Fibroblast of skin of back (primary cell): ENCODE data around the gene VAMP7.
"Not testable (repeated sequence)": the region's sequence is repeated elsewhere in the genome, so short reads cannot be mapped to it uniquely, and the experiment has no call there.

Source experiments
- DNase-seq: peaks from one replicate; pipeline ENCODE4 v3.0.0-alpha.2; 2013

Gene VAMP7

DNA sequence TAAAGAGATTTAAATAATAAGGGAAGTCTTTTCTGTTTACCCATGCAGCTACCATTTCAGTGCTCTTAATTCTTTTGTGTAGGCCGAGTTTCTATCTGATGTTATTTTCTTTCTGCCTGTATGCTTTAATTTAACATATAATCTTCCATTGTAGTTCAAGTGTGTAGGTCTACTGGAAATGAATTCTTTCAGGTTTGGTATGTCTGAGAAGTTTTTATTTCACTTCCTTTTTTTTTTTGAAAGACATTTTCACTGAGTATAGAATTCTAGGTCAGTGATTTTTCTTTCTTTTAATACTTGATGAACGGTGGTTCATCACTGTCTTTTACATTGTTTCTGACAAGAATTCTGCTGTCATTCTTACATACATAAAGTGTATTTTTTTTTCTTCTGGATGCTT lies 42.1 kb downstream of the VAMP7 start:
- DNase-seq = no peak

DNA sequence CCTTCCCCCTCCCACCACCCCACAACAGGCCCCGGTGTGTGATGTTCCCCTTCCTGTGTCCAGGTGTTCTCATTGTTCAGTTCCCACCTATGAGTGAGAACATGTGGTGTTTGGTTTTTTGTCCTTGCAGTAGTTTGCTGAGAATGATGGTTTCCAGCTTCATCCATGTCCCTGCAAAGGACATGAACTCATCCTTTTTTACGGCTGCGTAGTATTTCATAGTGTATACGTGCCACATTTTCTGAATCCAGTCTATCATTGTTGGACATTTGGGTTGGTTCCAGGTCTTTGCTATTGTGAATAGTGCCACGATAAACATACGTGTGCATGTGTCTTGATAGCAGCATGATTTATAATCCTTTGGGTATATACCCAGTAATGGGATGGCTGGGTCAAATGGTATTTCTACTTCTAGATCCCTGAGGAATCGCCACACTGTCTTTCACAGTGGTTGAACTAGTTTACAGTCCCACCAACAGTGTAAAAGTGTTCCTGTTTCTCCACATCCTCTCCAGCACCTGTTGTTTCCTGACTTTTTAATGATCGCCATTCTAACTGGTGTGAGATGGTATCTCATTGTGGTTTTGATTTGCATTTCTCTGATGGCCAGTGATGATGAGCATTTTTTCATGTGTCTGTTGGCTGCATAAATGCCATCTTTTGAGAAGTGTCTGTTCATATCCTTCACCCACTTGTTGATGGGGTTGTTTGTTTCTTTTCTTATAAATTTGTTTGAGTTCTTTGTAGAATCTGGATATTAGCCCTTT lies 49.9 kb downstream of the VAMP7 start:
- DNase-seq = not testable (repeated sequence)

DNA sequence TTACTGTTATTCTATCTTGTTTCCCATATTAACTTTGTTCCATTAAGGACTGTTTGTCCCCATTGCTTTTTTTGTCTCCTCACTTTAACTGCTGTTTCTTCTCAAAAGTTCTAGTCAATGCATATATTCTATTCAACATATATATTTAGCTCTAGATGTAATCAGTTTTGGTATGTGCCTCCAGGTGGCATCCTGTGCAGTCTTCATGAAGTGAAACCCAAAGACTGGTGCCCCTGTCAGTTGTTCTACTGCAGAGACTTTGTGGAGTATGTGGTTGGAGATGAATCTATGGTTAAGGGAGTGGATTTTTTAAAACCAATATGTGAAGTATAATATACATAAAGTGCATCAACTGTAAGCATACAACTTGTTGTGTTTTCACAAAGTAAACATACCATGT lies 57.0 kb downstream of the VAMP7 start:
- DNase-seq = no peak

DNA sequence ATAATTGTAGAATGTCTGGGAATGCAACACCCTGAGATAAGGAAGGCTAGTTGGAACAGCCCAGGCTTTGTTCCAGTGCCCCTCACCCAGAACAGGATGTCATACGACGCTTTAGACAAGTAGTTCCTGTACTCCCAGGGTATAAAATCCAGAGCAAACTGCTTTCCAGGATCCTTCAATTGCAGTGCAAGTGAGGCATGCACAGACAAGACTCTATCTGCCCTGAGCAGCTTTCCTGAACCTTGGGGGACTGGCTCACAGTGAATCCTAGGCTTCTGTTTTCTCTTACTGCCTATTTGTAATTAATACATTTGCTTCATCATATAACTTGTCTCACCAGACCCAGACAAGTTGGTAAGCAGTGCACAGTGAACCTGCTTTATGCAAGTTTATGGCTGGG lies 68.0 kb downstream of the VAMP7 start:
- no peak for DNase-seq

DNA sequence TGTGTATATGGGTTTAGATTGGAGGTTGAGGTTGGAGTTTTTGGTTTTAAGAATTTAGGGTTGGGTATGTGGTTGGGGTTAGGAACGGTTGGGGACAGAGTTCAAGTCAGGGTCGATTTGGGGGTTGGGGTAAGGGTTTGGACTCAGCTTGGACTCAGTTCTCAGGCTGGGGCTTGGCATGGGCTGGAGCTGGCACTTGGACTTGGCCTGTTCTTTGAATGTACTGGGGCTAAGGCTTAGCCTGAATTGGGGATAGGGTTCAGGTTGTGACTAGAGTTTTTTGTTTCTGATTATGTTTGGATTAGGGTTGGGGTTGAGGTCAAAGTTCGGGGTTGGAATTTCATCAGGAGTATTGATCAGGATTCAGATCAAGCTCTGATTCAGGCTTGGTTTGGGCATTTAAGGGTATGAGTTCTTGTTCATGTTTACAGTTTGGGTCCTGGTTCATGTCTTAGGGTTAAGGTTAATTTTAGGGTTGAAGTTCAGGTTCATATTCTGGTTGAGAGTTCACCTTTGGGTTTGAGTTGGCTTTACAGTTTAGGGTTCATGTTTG lies 70.2 kb downstream of the VAMP7 start:
- DNase-seq = no peak

DNA sequence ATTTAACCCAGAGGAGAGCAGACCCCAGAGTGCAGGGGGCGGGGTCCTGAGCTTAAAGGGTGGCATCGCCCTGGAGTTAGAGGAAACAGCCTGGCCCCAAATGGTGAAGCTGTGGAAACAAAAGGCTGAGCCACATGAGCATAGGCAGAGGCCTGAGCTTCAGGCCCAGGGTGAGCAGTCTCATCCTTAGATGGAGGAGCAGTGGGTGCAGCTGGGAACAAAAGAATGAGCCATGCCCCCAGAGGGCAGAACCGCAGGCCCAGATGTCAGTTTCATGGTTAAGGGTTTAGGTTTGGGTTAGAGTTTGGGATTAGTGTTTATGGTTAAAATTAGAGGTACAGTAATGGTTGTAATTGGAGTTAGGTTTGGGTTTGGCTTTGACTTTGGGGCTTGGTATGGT lies 71.9 kb downstream of the VAMP7 start:
- no peak for DNase-seq

DNA sequence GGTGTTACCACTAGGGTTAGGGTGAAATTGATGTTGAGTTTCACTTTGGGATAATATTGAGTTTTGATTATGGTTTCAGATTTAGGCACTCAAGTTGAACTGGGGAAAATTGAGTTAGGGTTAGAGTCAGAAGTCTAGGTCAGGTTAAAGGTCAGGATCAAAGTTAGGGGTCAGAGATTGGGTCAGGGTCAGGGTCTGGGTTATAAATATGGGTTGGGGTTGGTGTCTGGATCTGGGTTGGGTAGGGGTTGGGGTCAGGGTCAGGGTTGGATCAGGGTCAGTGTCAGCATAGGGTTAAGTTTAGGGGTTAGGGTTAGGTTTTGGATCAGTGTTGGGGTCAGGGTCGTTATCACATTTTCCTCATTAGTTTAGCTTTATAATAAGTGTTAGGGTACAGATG lies 73.6 kb downstream of the VAMP7 start:
- no peak for DNase-seq

DNA sequence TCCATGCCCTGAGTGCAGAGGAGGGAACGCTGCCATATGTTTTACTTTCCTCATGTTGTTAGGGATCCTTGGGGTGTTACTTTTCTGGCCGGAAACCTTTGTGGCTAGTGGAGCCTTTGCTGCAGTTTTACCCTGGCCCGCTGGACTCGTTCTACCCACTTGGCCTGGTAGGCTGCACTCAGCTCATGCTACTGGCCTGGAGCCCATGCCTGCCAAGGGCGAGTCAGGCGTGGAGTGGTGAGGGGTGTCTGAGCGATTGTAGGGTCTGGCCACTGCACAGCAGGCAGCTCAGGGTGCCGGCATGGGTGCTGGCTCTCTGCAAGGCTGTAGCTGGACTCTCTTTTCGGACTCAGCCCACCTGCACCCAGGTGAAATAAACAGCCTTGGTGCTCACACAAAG lies 75.0 kb downstream of the VAMP7 start:
- no peak for DNase-seq

DNA sequence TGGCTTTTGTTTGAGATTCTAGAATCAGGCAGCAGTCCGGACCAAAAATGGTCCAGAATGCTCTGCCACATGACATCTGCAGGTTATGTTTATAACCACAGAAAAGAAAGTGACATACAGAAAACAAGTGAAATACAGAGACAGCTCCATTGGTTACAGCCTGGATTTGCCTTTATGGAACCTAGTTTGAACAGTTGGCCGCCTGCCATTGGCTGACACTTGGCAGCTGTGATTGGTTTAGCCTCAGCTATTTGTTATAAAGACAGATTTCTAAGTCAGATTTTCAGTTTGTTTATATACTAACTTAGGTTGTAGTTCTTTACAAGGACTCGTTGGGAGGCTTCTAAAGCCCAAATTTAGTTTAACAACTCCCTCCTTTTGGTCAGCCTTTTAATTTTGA lies 75.5 kb downstream of the VAMP7 start:
- no peak for DNase-seq

DNA sequence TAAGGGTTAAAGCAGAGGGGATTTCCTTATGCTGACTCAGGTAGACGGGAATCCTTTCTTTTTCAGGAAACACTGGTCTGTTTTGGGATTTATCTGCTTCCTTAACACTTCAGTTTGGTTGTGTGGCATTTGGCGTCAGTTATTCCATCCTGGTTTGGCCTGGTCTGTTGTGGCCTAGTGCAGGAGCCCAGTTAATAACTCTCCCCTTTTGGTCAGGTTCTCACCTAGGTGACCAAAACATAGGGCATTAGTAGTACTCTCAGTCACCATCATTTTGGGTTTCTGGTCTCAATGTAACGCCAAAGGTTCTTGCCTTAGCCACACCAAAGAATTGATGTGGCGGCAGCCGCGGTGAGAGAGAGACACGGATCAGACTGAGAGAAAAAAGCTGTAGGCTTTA lies 76.7 kb downstream of the VAMP7 start:
- no peak for DNase-seq

DNA sequence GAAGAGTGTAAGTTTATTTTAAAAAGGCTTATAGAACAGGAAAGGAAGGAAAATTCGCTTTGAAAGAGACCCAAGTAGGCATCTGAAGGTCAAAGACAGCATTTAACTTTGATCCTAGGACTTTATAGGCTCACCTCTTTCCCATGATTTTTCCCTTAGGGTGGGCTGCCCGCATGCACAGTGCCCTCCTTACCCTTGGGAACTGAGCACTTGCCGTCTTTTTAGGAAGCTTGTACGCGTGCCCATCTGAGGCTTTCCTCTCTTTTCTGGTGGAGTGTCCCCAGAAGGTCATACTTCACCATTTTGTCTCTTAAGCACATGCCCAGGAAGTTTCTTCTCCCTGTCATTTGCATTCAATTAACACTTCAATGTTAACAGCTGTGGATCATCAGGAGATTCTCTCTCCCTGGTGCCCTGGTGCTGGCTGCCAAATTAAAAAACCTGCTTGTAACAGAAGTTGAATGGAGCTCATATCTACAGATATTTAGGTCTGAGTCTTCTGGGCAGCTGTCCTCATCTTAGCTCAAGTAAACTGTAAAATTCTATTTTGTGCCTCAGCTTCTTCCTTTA lies 78.0 kb downstream of the VAMP7 start:
- no peak for DNase-seq

DNA sequence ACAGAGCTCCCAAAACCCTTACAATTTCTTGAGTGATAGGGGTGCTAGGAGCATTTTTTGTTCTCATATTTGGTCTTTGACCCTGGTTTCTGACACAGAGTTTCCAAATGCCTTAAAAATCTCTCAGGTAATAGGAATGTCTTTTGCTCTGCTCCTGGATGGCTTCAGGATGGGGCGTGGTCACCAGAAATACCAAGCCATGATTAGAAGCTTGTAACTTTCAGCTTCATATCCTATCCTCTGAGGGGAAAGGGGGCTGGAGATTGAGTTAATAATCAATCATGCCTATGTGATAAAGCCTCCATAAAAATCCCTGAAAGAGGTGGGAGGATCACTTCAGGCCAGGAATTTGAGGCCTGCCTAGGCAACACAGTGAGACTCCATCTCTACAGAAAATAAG lies 81.8 kb downstream of the VAMP7 start:
- DNase-seq = no peak

DNA sequence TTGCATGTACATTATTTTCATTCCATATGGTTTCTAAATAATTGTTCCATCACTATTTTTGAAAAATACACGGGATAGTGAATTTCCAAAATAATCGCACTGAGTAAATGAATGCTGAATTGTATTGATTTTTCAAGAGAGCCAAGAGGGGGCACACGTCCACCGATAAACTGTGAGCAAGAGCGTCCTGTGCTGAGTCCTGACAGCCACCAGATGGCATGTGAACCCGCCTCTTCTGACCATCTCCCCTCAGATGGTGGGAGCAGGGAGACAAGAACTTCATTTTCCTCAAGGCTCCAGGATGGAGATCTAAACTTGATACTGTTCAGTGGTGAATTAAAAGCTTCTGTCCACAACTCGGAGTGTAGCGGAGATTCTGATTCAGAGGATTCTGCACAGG lies 85.7 kb downstream of the VAMP7 start:
- no peak for DNase-seq

DNA sequence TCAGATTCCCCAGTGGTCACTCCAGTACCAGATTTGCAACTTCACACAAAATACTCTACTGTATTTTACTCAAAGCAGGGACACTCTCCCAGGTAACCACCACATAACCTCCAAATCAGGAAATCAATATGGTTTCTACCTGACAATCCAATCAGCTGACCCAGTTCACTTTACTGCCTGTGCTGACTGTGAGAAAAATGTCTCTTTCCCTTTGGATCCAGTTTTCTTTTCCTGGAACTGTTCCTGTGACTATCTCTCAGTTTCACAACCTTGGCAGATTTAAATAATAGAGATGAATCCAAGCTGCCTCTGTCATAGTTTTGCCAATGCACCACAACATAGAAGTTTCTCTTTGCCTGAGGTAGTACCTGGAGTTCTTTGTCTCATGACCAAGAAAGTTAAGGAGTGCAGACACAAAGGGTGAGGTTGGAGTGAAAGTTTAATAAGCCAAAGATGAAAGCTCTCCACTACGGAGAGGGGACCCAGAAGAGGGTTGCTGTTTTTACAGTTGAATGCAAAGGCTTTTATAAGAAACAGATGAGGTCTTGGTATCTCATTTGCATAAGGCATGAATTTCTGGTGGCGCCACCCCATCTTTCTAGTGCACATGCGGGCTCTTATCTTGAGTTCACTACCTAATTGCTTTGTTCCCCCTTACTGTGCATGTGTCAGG lies 86.6 kb downstream of the VAMP7 start:
- DNase-seq = no peak

DNA sequence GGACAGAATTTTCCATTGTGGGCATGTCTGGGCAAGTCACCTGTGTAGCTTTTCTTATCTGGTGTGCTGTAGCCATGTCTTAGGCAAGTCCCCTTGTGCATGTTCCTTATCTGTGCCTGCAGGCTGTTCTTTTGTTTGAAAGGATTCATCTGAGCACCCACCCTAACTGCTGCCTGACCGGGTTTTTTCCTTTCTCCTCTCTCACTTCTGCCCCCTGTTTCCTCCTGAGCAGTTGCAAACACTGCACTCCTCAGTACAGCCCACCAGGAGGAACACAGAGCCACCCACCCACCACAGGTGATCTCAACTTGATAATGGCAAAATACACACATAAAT lies 87.1 kb downstream of the VAMP7 start:
- no peak for DNase-seq

DNA sequence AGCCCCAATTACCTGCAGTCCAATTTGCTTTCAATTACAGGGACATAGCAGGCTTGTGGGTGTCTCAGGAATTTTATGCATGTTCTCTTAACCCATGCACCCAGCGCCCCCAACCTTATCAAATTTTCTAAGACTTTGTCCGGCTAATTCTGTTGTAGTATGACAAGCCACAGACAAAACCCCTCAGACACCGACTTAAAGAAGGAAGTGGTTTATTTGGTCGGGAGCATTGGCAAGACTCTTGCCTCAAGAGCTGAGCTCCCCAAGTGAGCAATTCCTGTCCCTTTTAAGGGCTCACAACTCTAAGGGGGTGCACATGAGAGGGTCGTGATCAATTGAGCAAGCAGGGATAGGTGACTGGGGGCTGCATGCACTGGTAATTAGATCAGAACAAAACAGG lies 87.6 kb downstream of the VAMP7 start:
- no peak for DNase-seq

DNA sequence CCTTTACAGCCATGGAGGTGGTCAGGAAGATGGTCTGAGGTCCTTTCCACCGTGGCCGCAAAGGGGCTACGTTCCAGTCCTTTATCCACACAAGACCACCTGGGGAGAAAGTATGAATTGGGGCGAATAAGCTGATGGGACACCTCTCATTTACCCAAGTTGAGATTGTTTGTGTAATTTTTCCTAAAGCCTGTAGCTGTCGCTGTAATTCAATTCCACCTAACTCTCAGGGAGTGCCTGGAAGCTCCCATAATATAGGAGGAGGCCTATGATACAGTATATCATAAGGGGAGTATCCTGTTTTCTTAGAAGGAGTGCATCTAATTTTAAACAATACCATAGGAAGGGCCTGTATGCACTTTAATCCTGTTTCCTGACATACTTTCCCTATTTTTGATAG lies 90.5 kb downstream of the VAMP7 start:
- not testable (repeated sequence) for DNase-seq

DNA sequence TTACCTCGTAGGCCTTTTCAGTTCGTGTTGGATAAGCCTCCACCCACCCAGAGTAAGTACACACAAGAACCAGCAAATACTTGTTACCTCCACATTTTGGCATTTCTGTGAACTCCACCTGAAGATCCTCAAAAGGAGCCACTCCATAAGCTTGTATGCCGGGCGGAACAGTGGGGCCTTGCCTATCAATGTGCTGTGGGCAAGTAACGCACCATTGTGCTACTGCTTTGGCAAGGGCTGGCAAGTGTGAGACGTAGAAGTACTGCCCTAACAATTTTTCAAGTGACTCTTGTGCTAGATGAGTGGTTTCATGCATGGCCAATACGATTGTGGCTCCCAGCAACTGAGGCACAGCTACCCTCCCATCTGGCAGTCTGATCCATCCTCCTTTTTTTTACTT lies 91.1 kb downstream of the VAMP7 start:
- DNase-seq = not testable (repeated sequence)

DNA sequence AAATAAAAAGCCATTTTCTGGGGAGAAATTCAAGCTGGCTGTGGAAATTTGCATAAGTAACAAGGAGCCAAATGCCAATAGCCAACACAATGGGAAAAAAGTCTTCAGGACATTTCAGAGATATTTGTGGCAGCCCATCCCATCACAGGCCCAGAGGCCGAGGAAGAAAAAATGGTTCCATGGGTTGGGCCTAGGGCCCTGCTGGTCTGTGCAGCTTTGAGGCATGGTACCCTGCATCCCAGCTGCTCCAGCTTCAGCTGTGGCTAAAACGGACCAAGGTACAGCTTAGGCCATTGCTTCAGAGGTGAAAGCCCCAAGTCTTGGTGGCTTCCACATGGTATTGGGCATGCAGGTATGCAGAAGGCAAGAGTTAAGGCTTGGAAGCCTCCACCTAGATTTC lies 102.2 kb downstream of the VAMP7 start:
- no peak for DNase-seq

DNA sequence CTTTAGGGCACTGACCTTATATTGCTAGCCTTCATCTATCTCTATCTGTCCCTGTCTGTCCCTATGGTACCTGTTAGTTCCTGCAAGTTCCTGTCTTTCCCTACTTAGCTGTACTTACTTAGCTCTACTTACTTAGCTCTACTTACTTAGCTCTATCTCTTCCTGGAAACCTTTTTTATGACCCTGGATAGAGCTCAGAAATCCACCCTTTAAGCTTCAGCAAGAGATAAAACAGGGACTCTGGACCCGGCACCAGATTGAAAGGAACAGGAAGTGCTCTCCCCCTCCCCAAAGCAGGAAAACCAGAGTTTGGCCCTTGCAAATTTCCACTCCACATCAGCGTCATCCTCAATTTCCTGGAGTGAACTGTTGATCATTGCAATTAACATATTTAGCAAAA lies 104.1 kb downstream of the VAMP7 start:
- no peak for DNase-seq

DNA sequence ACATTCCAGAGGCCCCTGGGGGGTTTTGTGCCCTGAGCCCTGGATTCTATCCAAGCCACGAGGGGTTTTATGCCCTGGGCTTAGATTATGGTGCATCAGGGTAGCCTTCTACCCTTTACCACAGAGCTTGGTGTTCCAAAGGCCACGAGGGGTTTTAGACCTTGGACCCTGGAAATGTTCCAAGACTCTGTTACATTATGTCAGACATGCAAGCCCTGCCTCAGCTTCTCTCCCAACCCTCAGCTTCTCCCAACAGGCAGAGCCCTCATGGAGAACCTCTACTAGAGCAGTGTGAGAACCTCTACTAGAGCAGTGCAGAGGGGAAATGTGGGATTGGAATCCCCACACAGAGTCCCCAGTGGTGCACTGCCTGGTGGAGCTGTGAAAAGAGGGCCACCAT lies 105.8 kb downstream of the VAMP7 start:
- not testable (repeated sequence) for DNase-seq

DNA sequence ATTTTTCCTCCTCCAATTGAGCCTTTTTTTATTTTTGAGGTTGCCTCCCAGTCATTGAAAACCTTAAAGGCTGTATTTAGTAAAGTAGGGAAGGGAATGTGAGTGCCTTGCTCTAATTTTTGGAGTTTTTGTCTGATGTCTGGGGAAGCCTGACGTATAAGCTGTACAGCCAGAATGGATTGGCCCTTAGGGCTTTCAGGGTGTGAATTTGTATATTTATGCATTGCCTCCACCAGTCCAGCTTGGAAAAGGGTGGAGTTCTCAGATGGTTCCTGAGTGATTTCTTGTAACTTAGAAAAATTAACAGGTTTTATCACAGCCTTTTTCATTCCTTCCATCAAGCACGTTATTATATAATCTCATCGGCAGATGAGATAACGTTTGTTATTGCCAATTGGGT lies 107.7 kb downstream of the VAMP7 start:
- DNase-seq = no peak
